ACC112 (cell line): ENCODE data around the gene PRR7.

Source experiments
- H2AFZ ChIP-seq: fragments of 200-600 bp; sonication (generic); one replicate; pipeline ENCODE4 v1.6.0; 2017; ENCODE audit warnings: antibody characterized with exemption, low read length; ENCODE audit not compliant: unreplicated experiment
- H3K27ac ChIP-seq: fragments of 200-600 bp; sonication (generic); 2 replicates; pipeline ENCODE4 v1.5.1; 2014; ENCODE audit warnings: low read depth, mild to moderate bottlenecking, antibody characterized with exemption, low read length, moderate library complexity
- H3K27me3 ChIP-seq: fragments of 200-600 bp; sonication (generic); 2 replicates; pipeline ENCODE4 v1.6.1; 2014; ENCODE audit warnings: mild to moderate bottlenecking, antibody characterized with exemption, low read length, moderate library complexity, mixed read lengths; ENCODE audit not compliant: insufficient read depth
- H3K36me3 ChIP-seq: fragments of 200-600 bp; sonication (generic); 2 replicates; pipeline ENCODE4 v1.6.1; 2016; ENCODE audit warnings: mild to moderate bottlenecking, antibody characterized with exemption, low read length, moderate library complexity, mixed read lengths; ENCODE audit not compliant: insufficient read depth
- H3K4me1 ChIP-seq: fragments of 200-600 bp; sonication (generic); one replicate; pipeline ENCODE4 v1.6.1; 2016; ENCODE audit warnings: low read length, mixed read lengths; ENCODE audit not compliant: insufficient read depth, unreplicated experiment, control insufficient read depth
- H3K4me3 ChIP-seq: fragments of 200-600 bp; sonication (generic); 2 replicates; pipeline ENCODE4 v1.5.1; 2014; ENCODE audit warnings: mild to moderate bottlenecking, low read depth, low read length
- H3K79me2 ChIP-seq: fragments of 200-600 bp; sonication (generic); one replicate; pipeline ENCODE4 v1.6.0; 2016; ENCODE audit warnings: low read length; ENCODE audit not compliant: control insufficient read depth, unreplicated experiment, insufficient read depth

PRR7 gene

DNA sequence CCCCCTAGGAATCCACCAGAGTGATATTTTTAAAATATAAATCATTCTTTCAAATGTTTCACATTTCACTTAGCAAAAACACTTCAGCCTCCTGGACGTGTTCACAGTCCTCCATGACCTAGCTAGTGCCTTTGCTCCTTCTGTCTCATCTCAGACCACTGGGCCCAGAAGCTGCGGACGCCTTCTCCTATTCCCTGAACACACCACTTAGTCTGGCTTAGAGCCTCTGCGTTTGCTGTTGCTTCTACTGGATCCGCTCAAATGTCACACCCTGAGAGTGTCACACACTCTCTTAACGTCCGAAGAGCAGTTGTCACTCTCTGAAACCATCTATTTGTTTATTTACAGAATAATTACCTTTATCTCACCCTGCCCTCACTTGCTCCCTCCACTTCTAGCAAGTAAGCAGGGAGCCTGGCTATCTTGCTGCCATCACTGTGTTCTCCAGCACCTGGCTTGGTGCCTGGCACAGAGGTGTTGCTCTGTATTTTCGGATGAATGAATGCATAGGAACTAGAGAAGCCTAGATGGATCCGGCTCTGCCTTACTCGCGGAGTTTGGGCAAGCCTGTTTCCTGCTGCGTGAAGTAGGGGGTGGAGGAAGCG, 21.3 kb upstream of the PRR7 start:
- Histone ChIP-seq H2AFZ (peak overlapping the region; percentile 45), H3K27ac (peak overlapping the region; percentile 71; the same call in 1 of the 2 replicates), H3K4me3 (peak overlapping the region; percentile 78), H3K27me3 (no peaks in the 10 kb centered on the region), H3K79me2 (peaks cover 27% of the 10 kb centered on the region), H3K4me1 (peaks cover 17% of the 10 kb centered on the region), H3K36me3 (no peaks in the 10 kb centered on the region)

DNA sequence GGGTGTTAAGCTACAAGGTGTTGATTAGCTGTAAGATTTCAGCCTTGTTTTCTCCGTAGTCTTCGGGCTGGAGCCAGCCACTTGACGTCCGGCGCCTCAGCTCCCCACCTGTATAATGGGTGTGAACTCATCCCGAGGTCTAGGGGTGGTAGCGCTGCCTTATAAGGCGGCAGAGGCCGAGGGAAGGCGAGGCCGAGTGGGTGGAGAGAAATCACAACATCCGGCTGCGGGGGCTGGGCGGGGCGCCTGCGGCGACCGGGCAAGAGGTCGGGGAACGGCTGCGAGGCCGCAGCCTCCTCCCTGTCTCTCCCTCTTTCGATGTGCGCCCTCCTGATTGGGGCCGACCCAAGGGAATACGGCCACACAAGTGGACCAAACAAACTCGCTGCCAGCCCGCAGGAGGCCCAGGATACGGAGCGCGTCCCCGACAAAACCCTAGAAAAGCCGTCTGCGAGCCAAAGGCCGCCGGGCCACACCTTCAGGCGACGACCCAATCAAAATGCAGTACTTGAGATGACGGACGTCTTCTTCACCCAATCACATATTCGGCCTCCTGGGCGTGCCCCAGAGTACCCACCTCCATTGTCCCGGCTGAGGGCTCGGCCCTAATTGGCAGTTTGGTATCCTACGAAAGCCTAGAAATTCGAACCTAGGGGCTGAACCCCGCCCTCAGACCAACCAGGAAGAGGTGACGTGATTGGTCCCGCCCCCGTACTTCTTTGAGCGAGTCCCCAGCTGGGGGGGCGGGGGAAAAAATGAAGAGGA, 20.6 kb upstream of the PRR7 start:
- H3K27me3 ChIP-seq, result no peaks in the 10 kb centered on the region
- peaks cover 17% of the 10 kb centered on the region for H3K4me1 ChIP-seq
- peaks cover 27% of the 10 kb centered on the region for H3K79me2 ChIP-seq
- peak overlapping the region; percentile 78 for H3K4me3 ChIP-seq
- peak overlapping the region; percentile 45 for H2AFZ ChIP-seq
- H3K36me3 ChIP-seq, result no peaks in the 10 kb centered on the region
- peak overlapping the region; percentile 71 for H3K27ac ChIP-seq

DNA sequence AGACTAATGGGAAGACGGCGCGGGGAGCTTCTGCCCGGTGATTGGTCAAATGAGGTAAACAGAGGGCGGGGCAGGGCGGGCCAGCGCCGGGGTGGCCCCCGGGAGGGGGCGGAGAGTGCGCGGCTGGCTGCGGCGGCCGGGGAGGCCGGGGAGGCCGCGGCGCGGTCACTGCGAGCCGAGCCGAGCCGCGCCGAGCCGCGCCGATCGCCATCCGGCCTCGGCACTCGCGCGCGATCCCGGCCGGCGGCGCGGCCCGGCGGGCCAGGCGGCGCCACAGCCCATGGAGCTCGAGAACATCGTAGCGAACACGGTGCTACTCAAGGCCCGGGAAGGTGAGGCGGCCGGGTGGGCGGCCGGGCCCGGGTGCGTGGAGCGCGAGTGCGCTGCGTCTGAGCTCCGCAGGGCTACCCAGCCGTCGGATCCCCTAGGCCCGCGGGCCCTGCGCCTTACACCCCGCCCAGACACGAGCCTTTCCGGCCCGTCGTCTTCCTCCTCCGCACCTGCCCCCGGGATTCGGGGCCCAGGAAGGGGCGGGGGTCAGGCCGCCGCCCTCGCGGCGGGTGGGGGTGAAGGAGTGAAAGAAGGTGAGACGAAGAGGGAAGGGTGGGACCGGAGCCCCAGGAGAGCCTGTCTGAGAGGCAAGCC, 19.9 kb upstream of the PRR7 start, which contains the start of gene GRK6:
GRK6 (plus strand) TSS at position 111 of the 645 bp plus-strand sequence; CDS start at position 281, 170 bp downstream.
- peak within 1 kb of the TSS; percentile 67 for H2AFZ ChIP-seq
- no peaks in the 10 kb centered on the region for H3K36me3 ChIP-seq
- H3K4me3 ChIP-seq, result peak within 1 kb of the TSS; percentile 95
- peaks cover 27% of the 10 kb centered on the region for H3K79me2 ChIP-seq
- H3K27me3 ChIP-seq, result no peaks in the 10 kb centered on the region
- H3K27ac ChIP-seq, result peak within 1 kb of the TSS; percentile 71
- H3K4me1 ChIP-seq, result peaks cover 17% of the 10 kb centered on the region

DNA sequence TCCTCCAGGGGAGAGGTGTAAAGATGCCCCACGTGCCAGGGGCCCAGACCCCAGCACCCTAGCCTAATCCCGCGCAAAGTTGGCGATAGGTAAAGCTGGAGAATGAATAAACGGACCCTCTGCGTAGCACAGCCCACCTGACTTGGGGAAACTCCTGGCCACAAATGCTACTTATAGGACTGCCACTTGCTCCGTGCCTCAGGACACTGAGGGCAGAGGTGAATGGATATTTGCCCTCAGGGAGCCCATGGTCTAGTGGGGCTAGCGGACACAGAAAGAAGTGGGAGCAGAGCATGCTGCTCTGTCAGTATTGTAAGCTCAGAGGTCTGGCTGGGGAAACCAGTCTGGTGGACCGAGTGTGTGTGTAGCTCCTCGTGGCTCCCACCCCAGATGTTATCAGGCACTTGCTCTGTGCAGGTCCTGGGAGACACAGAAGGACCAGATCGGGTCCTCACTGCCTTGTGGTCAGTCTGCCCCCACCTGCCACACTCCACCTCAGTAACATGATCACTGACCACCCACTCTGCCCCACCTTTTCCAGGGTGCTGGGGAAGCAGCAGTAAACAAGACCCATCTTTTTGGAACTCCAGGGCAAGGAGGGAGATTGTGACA, 19.3 kb upstream of the PRR7 start:
- Histone ChIP-seq H2AFZ (no peak overlapping the region), H3K4me3 (peak overlapping the region; percentile 95), H3K27me3 (no peaks in the 10 kb centered on the region), H3K79me2 (peaks cover 27% of the 10 kb centered on the region), H3K27ac (peak overlapping the region; percentile 71; the same call in 1 of the 2 replicates), H3K36me3 (no peaks in the 10 kb centered on the region), H3K4me1 (peaks cover 17% of the 10 kb centered on the region)

DNA sequence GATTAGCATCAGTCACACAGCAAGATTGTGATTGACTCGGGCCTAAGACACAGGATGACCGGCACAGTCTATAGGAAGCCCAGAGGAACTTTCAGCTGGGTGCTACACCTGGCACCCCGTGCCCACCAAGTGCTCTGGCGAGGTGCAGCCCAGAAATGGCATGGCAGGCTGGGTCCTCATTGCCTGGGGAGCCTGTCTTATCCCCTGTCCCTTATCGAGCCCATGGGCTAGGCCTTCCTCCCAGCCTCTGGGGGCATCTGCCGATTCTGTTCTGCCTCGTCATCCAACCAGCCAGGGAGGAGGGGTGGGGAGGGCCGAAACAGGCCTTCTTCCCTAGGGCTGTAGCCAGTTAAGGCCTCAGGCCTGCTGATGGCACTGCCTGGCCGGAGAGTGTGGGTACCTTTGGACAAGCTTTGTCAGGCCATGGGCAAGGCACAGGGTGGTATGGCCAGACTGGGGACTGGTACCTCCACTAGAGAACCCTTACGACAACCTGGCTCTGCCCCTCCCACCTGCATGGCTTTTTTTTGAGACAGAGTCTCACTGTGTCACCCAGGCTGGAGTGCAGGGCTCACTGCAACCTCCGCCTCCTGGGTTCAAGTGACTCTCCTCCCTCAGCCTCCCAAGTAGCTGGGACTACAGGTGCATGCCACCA, 18.6 kb upstream of the PRR7 start:
- Histone ChIP-seq H3K27ac (no peak overlapping the region), H3K79me2 (peaks cover 27% of the 10 kb centered on the region), H3K36me3 (0 out of 2 replicates have a peak, but pooled peaks cover 4% of the 10 kb centered on the region), H3K4me3 (peak overlapping the region; percentile 95), H3K4me1 (peaks cover 17% of the 10 kb centered on the region), H2AFZ (no peak overlapping the region), H3K27me3 (no peaks in the 10 kb centered on the region)

DNA sequence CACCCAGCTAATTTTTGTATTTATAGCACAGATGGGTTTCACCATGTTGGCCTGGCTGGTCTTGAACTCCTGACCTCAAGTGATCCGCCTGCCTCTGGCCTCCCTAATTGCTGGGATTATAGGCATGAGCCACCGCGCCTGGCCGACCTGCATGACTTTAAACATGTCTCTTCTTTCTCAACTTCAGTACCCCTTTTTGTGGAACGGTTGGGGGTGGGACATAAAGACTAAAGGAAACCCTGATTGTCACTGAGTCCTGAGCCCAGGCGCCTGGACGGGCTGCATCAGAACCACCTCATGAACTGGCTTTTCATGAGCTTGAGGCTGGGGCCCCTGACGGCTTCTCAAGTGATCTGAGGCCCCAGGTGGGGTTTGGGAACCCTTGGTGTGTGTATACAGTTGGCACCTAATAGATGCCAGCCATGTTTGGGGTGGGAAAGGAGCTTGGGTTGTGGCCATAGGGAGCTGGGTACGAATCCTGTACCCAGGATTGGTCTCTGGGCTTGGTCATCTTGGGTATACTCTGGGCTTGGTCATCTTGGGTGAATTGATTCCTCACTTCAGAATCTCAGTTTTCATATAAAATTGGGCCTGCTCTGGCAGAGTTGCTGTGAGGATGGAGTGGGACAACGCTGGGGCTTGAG, 17.9 kb upstream of the PRR7 start:
- H3K27me3 ChIP-seq, result no peaks in the 10 kb centered on the region
- peaks cover 17% of the 10 kb centered on the region for H3K4me1 ChIP-seq
- no peak overlapping the region for H3K4me3 ChIP-seq
- H2AFZ ChIP-seq, result no peak overlapping the region
- no peak overlapping the region for H3K27ac ChIP-seq
- peaks cover 27% of the 10 kb centered on the region for H3K79me2 ChIP-seq
- H3K36me3 ChIP-seq, result 0 out of 2 replicates have a peak, but pooled peaks cover 6% of the 10 kb centered on the region

DNA sequence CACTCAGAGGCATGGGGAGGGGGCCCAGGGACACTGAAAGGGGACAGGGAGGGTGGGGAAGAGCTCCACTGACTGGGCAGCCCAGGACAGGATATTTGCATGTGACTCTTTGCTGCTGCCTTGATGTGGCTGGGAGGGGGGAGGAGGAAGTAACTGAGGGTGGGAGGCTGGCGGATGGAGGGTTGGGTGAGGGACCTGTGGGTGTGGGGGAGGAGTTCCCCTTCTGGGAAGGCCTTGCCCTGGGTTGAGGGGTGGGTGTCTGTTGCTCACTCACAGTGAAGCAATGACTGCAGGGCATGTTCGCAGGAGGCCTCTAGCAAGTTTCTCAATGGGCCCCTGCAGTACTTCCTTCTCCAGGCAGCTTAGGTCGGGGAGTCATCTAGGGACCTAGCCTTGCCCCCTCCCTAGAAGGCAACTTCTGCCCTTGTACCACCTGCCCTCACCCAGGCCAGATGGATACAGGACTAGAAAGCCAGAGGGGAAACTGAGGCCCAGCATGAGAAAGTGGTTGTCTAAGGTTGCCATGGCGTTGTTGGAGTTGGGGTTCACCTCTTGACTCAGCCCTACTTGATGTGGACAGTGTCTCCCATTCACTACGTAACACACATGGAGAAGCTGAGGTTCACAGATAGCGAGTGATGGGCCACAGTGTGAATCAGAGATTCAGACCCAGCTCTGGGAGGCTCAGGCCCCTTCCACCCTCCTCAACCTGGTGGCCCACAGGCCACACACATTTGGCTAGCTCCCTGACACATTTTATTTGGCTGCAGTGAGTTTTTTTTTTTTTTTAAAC, 17.2 kb upstream of the PRR7 start:
- Histone ChIP-seq H3K4me3 (no peak overlapping the region), H3K4me1 (peaks cover 17% of the 10 kb centered on the region), H3K27ac (no peak overlapping the region)

DNA sequence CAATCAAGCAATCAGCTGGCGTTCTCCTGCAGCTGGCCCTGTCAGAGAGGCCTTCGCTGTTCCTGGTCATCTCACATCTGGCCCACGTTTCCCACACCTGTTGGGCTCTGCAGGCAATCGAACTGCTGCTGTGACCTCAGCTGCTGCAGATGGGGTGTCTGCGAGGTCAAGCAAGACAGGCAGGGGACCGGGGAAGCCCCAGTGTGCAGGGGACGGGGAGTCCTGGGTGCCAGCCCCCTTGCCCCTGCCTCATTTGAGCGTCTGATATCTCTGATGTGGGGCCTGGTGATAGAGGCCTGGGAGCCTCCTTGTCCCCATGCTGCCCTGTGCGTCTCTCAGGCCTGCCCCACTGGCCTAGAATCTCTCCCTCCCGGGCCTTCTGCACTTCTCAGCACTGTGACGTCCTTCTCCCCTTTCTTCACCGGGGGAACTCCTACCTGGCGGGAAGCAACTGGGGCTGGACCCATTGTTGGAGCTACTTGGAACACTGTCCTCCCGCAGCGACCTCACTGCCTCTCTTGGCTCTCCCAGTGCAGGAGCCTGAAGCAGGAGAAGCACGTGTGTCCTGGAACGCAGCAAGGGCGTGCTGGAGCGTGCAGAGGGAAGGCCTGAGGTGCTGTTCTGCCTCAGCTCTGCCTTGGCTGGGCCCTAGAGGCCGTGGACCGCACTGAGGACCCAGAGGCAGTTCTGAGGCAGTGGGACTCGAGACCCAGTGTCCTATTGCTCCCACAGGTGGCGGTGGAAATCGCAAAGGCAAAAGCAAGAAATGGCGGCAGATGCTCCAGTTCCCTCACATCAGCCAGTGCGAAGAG, 16.3 kb upstream of the PRR7 start:
- H2AFZ ChIP-seq, result no peak overlapping the region
- H3K4me3 ChIP-seq, result no peak overlapping the region
- no peak overlapping the region for H3K27ac ChIP-seq
- H3K36me3 ChIP-seq, result 0 out of 2 replicates have a peak, but pooled peaks cover 6% of the 10 kb centered on the region
- H3K4me1 ChIP-seq, result peaks cover 16% of the 10 kb centered on the region
- H3K27me3 ChIP-seq, result no peaks in the 10 kb centered on the region
- peaks cover 27% of the 10 kb centered on the region for H3K79me2 ChIP-seq

More for the DNA sequence above, 17.2 kb upstream of the PRR7 start:
- Histone ChIP-seq H3K79me2 (peaks cover 27% of the 10 kb centered on the region), H3K36me3 (0 out of 2 replicates have a peak, but pooled peaks cover 6% of the 10 kb centered on the region), H3K27me3 (no peaks in the 10 kb centered on the region), H2AFZ (no peak overlapping the region)

DNA sequence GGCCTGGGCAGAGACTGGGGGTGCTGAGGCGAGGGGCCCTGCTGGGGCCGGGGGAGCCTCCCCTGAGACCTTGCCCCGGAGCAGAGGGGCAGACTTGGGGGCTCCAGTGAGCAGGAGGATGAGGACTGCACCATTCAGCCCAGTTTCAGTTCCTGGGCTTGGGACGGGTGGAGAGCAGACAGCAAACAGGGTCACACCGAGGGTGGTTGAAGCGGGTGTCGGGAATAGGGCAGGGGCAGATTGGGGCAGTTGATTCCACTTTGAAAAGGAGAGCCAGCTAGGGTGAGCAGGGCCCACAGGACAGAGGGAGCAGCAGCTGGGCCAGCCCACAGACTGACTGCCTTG, 15.7 kb upstream of the PRR7 start:
- peaks cover 27% of the 10 kb centered on the region for H3K79me2 ChIP-seq
- no peak overlapping the region for H3K27ac ChIP-seq
- H3K4me3 ChIP-seq, result no peak overlapping the region
- H3K4me1 ChIP-seq, result peaks cover 12% of the 10 kb centered on the region
- H2AFZ ChIP-seq, result no peak overlapping the region
- no peaks in the 10 kb centered on the region for H3K27me3 ChIP-seq
- H3K36me3 ChIP-seq, result peaks cover 9% of the 10 kb centered on the region; the same call in 1 of the 2 replicates
